Motor neuron (in vitro differentiated cells): ENCODE results near the gene PAM. TPM values are rescaled to one million over a fixed set of nuclear protein-coding genes. Genes with fewer than 3 reads are reported as not detected.
A peak's percentile ranks its signal among the peaks of the same experiment; 100 is the strongest.

Experiments
- ATAC-seq, 8 experiments: fragments of 200-7000 bp; cut with Tn5 transposase; replicated peaks in 6 of 8; 2 replicates each; pipeline ENCODE4 v1.8.0; 2021; ENCODE audit warnings: mild to moderate bottlenecking in 8 of 8, moderate library complexity in 8 of 8
- H3K27ac ChIP-seq, 2 donors: fragments of 250-450 bp; sonication (Bioruptor Pico); 2 replicates each; pipeline ENCODE4 v1.9.0; 2021; ENCODE audit warnings: antibody characterized with exemption in 2 of 2, mild to moderate bottlenecking in 2 of 2, moderate library complexity in 1 of 2
- H3K4me1 ChIP-seq, 2 donors: fragments of 250-450 bp; sonication (Bioruptor Pico); replicated peaks in 1 of 2; 2 replicates each; pipeline ENCODE4 v1.6.1; 2021; ENCODE audit warnings: antibody characterized with exemption in 2 of 2, mild to moderate bottlenecking in 2 of 2, moderate library complexity in 1 of 2
- H3K4me3 ChIP-seq, 5 donors: fragments of 250-450 bp; sonication (Bioruptor Pico); 2 replicates each; pipeline ENCODE4 v1.9.0; 2021; ENCODE audit warnings: antibody characterized with exemption in 5 of 5, mild to moderate bottlenecking in 5 of 5, moderate library complexity in 4 of 5
- WGBS, 10 experiments: fragments of 450-650 bp; shearing (Covaris generic); methylation state at CpG; one replicate each; pipeline ENCODE4 v1.0.0; 2022; 5-methylcytosine and 5-hydroxymethylcytosine counted together
- in situ Hi-C, 9 experiments: fragments of 400-800 bp; cut with MboI; loops; one replicate each; pipeline ENCODE4 v1.15.0; 2021; ENCODE audit warnings: low sequenced_read_pairs in 9 of 9, low pct_unique_long_range_greater_than_20kb in 2 of 9; ENCODE audit not compliant: unreplicated experiment in 9 of 9
- total RNA-seq, 8 experiments: library from RNA; unstranded; fragments of 300-600 nt; gene quantifications; 2 replicates each; pipeline versions ENCODE4 v1.2.3 to v1.2.4, GENCODE V29; 2022

PAM gene
- total RNA-seq, 8 experiments from 2014 or later: 49.0 to 439 (median 74.4) TPM

GRCh38 chr5:102865171-102865509 is 110.0 kb downstream of the PAM start:
- peak overlapping the region; percentile 44 to 60 (median 52) for H3K4me3 ChIP-seq
- H3K4me1 ChIP-seq: peaks cover 13 to 17% of the 10 kb centered on the region in 2 donors
- 0 to 55% (median 2%) methylated on average over 1 to 3 of the region's 3 CpGs for WGBS, 10 experiments
- ATAC-seq: peak in 3 of 8 experiments; percentile 2 to 11 (median 7)
- in situ Hi-C loops: no loop called here
- no peak overlapping the region for H3K27ac ChIP-seq

- peak; percentile 82 to 92 (median 84) for ATAC-seq
- 0 to 20% (median 0%) methylated on average over 1 to 3 of the region's 54 CpGs; no CpG with 5 or more reads in 3 of the 10 experiments for WGBS, 10 experiments
- H3K4me1 ChIP-seq: peaks cover 13 to 17% of the 10 kb centered on the region in 2 donors
- peak overlapping the region; percentile 44 to 60 (median 52) for H3K4me3 ChIP-seq
- H3K27ac ChIP-seq: peak overlapping the region; percentile 11 to 69
- in situ Hi-C loops: no loop called here
These were observed 110.6 kb downstream of the PAM start for GRCh38 chr5:102865510-102866236.

DNA sequence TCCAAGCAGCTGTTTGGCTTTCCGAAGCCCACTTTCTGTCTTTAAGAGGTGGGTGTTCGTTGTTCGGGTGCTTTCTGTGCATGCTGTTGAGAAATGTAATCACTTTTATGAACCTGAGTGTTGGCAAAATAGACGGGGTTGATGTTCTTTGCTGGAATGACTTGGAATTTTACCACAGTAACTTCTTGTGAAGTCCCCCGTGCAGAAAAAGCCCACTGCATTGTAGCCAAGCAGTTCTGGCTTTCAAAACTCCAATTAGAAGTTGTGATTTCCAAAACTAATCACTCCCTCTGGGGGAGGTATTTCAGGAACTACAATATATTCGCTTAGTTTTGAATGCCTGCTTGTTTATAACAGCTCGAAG is 111.1 kb downstream of the PAM start:
- in situ Hi-C loops: no loop called here
- H3K4me3 ChIP-seq: peak overlapping the region; percentile 44 to 60 (median 52)
- 0 to 6% (median 0%) methylated on average over 1 to 6 of the region's 7 CpGs; no CpG with 5 or more reads in 1 of the 10 experiments for WGBS, 10 experiments
- peak in 6 of 8 experiments; percentile 3 to 32 (median 6) for ATAC-seq
- peaks cover 13 to 17% of the 10 kb centered on the region in 2 donors for H3K4me1 ChIP-seq
- peak overlapping the region; percentile 11 to 69 for H3K27ac ChIP-seq

- WGBS, 10 experiments: 58 to 100% (median 80%) methylated on average over 1 to 3 of the region's 3 CpGs
- Histone ChIP-seq H3K4me1 (peaks cover 19 to 30% of the 10 kb centered on the region in 2 donors), H3K4me3 (peak overlapping the region in 2 of 5 donors; percentile 2 to 60), H3K27ac (no peak overlapping the region)
- peak in 5 of 8 experiments; percentile 40 to 72 (median 68) for ATAC-seq
- in situ Hi-C loops: no loop called here
These were observed 113.0 kb downstream of the PAM start for GRCh38 chr5:102867992-102868662.

DNA sequence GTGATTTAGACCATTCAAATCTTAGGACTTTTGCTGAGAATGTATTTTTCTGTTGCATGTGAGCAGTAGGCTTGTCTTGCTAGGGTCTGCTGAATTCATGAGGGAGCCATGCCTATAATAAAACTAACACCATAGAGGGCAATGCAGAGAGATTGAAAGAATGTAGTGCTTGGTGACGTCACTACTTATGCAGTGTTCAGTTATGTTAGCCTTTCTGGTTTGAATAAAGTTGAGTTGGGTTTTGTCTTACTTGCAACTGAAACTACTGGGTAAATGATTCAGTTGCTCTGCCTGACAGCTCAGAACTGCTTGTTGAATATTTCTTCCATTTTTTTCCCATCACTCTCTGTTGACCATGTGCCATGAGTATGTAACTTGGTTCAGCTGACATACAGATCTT is 114.1 kb downstream of the PAM start:
- WGBS, 10 experiments: 100% methylated on average over 1 of the region's 1 CpG; no CpG with 5 or more reads in 6 of the 10 experiments
- Histone ChIP-seq H3K4me3 (no peak overlapping the region), H3K27ac (no peak overlapping the region), H3K4me1 (peaks cover 29 to 40% of the 10 kb centered on the region in 2 donors)
- in situ Hi-C loops: no loop called here
- ATAC-seq: no peak

- WGBS, 10 experiments: 5 to 95% (median 31%) methylated on average over 2 to 9 of the region's 11 CpGs
- ATAC-seq: peak in 5 of 8 experiments; percentile 31 to 90 (median 85)
- in situ Hi-C loops: no loop called here
These were observed 118.4 kb downstream of the PAM start for GRCh38 chr5:102873379-102873932.

GRCh38 chr5:102874054-102874453 is 118.9 kb downstream of the PAM start:
- ATAC-seq: peak in 1 of 8 experiments; percentile 20
- 12 to 100% (median 34%) methylated on average over 3 to 5 of the region's 5 CpGs for WGBS, 10 experiments
- Histone ChIP-seq H3K4me3 (no peak overlapping the region), H3K4me1 (peaks cover 32 to 42% of the 10 kb centered on the region in 2 donors), H3K27ac (peak overlapping the region in 1 of 2 donors; percentile 62)
- in situ Hi-C loops: no loop called here

More at GRCh38 chr5:102873379-102873932, 118.4 kb downstream of the PAM start:
- Histone ChIP-seq H3K27ac (peak overlapping the region in 1 of 2 donors; percentile 62), H3K4me1 (peaks cover 33 to 43% of the 10 kb centered on the region in 2 donors), H3K4me3 (no peak overlapping the region)

GRCh38 chr5:102875721-102876123 is 120.6 kb downstream of the PAM start:
- peaks cover 32 to 42% of the 10 kb centered on the region in 2 donors for H3K4me1 ChIP-seq
- no peak overlapping the region for H3K4me3 ChIP-seq
- WGBS, 10 experiments: 4 to 89% (median 20%) methylated on average over 3 to 4 of the region's 4 CpGs; no CpG with 5 or more reads in 1 of the 10 experiments
- in situ Hi-C loops: no loop called here
- ATAC-seq: peak in 5 of 8 experiments; percentile 13 to 70 (median 52)
- no peak overlapping the region for H3K27ac ChIP-seq

DNA sequence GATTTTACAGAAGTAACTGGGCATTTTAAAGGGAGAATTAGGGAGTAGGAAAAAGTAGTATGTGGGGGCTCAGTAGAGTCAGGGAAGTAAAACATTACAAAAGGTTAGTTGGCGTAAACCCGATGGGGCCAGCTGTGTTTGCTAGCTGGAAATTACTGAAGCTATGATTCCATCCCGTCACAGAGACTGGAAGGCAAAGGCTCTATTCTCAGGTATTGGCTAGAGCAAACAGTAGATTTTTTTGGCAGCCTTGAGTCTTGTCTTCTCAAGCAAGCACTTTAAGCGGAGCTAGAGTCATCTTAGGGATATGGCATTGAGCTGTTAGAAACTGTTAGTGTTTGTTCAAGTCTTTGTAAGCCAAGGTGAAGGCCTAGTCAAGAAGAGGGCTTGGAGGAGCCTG is 121.5 kb downstream of the PAM start:
- peak in 1 of 8 experiments; percentile 57 for ATAC-seq
- in situ Hi-C loops: no loop called here
- 36 to 100% (median 80%) methylated on average over 2 to 4 of the region's 4 CpGs; no CpG with 5 or more reads in 1 of the 10 experiments for WGBS, 10 experiments
- no peak overlapping the region for H3K4me3 ChIP-seq
- peak overlapping the region in 1 of 2 donors; percentile 31 for H3K27ac ChIP-seq
- H3K4me1 ChIP-seq: peaks cover 32 to 42% of the 10 kb centered on the region in 2 donors

DNA sequence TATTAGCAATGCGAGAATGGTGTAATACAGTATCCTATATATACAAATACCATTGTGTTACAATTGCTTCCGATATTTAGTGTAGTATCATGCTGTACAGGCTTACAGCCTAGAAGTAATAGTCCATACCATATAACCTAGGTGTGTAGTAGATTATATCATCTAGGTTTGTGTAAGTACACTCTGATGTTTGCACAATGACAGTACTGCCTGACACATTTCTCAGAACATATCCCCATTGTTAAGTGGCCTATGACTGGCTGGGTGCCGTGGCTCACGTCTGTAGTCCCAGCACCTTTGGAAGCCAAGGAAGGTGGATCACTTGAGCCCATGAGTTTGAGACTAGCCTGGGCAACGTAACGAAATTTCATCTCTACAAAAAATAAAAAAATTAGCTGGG is 124.6 kb downstream of the PAM start:
- in situ Hi-C loops: no loop called here
- no peak for ATAC-seq
- WGBS, 10 experiments: 20 to 100% (median 89%) methylated on average over 1 to 5 of the region's 6 CpGs; no CpG with 5 or more reads in 2 of the 10 experiments

GRCh38 chr5:102886586-102886985 is 131.5 kb downstream of the PAM start:
- H3K4me3 ChIP-seq: no peak overlapping the region
- in situ Hi-C loops: no loop called here
- no peak overlapping the region for H3K27ac ChIP-seq
- no peaks in the 10 kb centered on the region for H3K4me1 ChIP-seq
- no peak for ATAC-seq

More for the DNA sequence above, 124.6 kb downstream of the PAM start:
- Histone ChIP-seq H3K4me3 (no peak overlapping the region), H3K27ac (no peak overlapping the region), H3K4me1 (peaks cover 13 to 16% of the 10 kb centered on the region in 2 donors)

DNA sequence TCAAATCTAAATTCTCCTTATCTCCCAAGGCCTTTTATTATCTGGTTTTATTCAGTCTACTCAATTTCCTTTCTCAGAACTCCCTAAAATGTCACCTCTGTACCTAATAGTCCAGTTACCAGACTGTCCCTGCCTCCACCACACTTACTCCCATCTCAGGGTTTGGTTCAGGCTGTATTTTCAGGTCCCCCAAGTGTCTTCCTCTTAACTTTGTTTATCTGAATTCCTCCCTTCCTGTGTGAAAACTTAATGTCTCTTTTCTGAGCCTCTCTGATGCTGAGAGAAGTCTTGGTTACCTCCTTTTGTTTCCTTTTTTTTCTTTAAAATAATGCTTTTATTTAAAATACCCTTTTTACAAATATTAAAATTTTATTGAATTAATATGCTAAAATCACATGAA is 133.4 kb downstream of the PAM start:
- Histone ChIP-seq H3K4me1 (no peaks in the 10 kb centered on the region), H3K27ac (no peak overlapping the region), H3K4me3 (no peak overlapping the region)
- ATAC-seq: no peak
- in situ Hi-C loops: no loop called here

- peak in 1 of 8 experiments; percentile 68 for ATAC-seq
- 38 to 100% (median 100%) methylated on average over 1 of the region's 1 CpG; no CpG with 5 or more reads in 5 of the 10 experiments for WGBS, 10 experiments
- in situ Hi-C loops: no loop called here
- no peak overlapping the region for H3K4me3 ChIP-seq
- H3K4me1 ChIP-seq: no peaks in the 10 kb centered on the region
- H3K27ac ChIP-seq: no peak overlapping the region
These were observed 133.9 kb downstream of the PAM start for GRCh38 chr5:102889033-102889432.
